Measurements from ENCODE around the gene ERBB3.

GRCh38 chr12:56120158-56120846, 40.3 kb downstream of the ERBB3 start:
- TF ChIP-seq POLR2A (IDR thresholded peaks at IDR 0.05; ENCODE audit: low read depth, low read length) (no peak), BHLHE40 (IDR thresholded peaks at IDR 0.05; ENCODE audit: low read depth, low read length) (no peak)
- TF ChIP-seq, protein P1, sequence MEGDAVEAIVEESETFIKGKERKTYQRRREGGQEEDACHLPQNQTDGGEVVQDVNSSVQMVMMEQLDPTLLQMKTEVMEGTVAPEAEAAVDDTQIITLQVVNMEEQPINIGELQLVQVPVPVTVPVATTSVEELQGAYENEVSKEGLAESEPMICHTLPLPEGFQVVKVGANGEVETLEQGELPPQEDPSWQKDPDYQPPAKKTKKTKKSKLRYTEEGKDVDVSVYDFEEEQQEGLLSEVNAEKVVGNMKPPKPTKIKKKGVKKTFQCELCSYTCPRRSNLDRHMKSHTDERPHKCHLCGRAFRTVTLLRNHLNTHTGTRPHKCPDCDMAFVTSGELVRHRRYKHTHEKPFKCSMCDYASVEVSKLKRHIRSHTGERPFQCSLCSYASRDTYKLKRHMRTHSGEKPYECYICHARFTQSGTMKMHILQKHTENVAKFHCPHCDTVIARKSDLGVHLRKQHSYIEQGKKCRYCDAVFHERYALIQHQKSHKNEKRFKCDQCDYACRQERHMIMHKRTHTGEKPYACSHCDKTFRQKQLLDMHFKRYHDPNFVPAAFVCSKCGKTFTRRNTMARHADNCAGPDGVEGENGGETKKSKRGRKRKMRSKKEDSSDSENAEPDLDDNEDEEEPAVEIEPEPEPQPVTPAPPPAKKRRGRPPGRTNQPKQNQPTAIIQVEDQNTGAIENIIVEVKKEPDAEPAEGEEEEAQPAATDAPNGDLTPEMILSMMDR (conservative IDR thresholded peaks at IDR 0.05; ENCODE audit: low read depth, low read length), result no peak

All from IMR-90 (cell line).